ENCODE results near the gene SYT10. TPM values are rescaled to one million over a fixed set of nuclear protein-coding genes. Genes with fewer than 3 reads are reported as not detected.

The SYT10 gene
- total RNA-seq, 1 experiment from 2014 or later: not detected

DNA sequence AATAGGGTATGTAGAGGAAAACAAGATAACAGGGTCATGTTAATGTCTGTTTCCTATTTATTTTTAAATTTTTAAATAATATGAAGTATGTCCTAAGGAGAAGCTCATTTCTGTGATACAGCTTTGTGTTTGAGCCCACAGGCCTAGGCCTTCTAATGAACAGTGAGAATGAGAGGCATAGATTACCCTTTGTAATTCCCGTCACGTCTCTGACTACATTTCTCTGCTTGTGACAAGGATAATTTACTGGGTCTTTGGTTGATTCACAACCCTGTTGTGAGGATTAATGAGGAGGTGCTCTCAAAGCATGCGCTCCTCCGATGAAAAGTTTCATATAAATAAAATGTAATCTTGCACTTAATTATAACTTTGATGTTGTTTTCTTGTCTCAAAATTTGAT is 56.1 kb downstream of the SYT10 start:
- Histone ChIP-seq H3K27ac (ENCODE audit: low read length) (no peak overlapping the region), H3K4me2 (ENCODE audit: low read length) (no peak overlapping the region), H3K36me3 (ENCODE audit: low read depth, low read length) (no peaks in the 10 kb centered on the region), H3F3A (ENCODE audit: low read length, unreplicated experiment) (no peaks in the 10 kb centered on the region), H3K9me2 (replicated peaks; ENCODE audit: low read length) (no peaks in the 10 kb centered on the region), H3K4me3 (ENCODE audit: low read length) (no peak overlapping the region), H3K9ac (ENCODE audit: low read length) (no peak overlapping the region), H3K79me2 (ENCODE audit: low read length) (no peaks in the 10 kb centered on the region), H3K4me1 (ENCODE audit: insufficient read depth, low read length) (peaks cover 6% of the 10 kb centered on the region; the same call in 1 of the 2 replicates), H2AFZ (ENCODE audit: low read length) (no peak overlapping the region), H4K20me1 (ENCODE audit: low read length) (no peaks in the 10 kb centered on the region), H3K9me3 (ENCODE audit: low read length) (no peaks in the 10 kb centered on the region), H3K27me3 (ENCODE audit: low read length) (no peaks in the 10 kb centered on the region)
- no TSS peak for BruUV-seq (replicated peaks)
- ChIA-PET CTCF (no interaction called here), POLR2A (ENCODE audit: unreplicated experiment) (no interaction called here)
- no peak for DNase-seq
- TF ChIP-seq, protein P1, sequence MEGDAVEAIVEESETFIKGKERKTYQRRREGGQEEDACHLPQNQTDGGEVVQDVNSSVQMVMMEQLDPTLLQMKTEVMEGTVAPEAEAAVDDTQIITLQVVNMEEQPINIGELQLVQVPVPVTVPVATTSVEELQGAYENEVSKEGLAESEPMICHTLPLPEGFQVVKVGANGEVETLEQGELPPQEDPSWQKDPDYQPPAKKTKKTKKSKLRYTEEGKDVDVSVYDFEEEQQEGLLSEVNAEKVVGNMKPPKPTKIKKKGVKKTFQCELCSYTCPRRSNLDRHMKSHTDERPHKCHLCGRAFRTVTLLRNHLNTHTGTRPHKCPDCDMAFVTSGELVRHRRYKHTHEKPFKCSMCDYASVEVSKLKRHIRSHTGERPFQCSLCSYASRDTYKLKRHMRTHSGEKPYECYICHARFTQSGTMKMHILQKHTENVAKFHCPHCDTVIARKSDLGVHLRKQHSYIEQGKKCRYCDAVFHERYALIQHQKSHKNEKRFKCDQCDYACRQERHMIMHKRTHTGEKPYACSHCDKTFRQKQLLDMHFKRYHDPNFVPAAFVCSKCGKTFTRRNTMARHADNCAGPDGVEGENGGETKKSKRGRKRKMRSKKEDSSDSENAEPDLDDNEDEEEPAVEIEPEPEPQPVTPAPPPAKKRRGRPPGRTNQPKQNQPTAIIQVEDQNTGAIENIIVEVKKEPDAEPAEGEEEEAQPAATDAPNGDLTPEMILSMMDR (conservative IDR thresholded peaks at IDR 0.05; ENCODE audit: low read depth, low read length): no peak
- TF ChIP-seq EZH2 (IDR thresholded peaks at IDR 0.05; ENCODE audit: low read length, unreplicated experiment) (no peak), EZH2phosphoT487 (IDR thresholded peaks at IDR 0.05; ENCODE audit: borderline replicate concordance, low read length) (no peak)
- ATAC-seq: no peak
- intact Hi-C loops (cut with micrococcal nuclease): no loop called here

DNA sequence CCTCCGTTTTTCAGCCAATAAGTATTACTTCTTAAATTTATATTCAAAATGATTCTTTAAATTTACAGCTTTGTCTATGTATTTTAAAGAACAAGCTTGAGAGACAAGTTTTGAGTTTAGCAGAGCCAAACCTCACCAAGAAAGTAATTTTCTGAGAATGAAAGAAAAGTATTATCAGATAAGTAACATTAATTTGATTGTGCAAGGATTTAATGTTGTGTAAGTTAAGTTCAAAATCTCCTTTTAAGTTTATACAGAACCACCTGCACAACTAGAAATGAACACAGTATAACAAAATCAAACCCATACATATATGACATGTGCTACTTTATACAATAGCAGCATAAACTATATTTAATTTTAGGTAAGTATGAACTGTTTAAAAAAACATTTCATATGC is 63.5 kb downstream of the SYT10 start:
- no peak overlapping the region for H3K4me2 ChIP-seq (ENCODE audit: low read length)
- no peaks in the 10 kb centered on the region for H3K36me3 ChIP-seq (ENCODE audit: low read depth, low read length)
- H3K79me2 ChIP-seq (ENCODE audit: low read length): no peaks in the 10 kb centered on the region
- H3K9me2 ChIP-seq (replicated peaks; ENCODE audit: low read length): no peaks in the 10 kb centered on the region
- ChIA-PET POLR2A (ENCODE audit: unreplicated experiment) (no interaction called here), CTCF (no interaction called here)
- no peak overlapping the region for H3K4me3 ChIP-seq (ENCODE audit: low read length)
- no peaks in the 10 kb centered on the region for H4K20me1 ChIP-seq (ENCODE audit: low read length)
- no peak overlapping the region for H3K27ac ChIP-seq (ENCODE audit: low read length)
- TF ChIP-seq EZH2phosphoT487 (IDR thresholded peaks at IDR 0.05; ENCODE audit: borderline replicate concordance, low read length): no peak
- TF ChIP-seq, protein P1 (conservative IDR thresholded peaks at IDR 0.05; ENCODE audit: low read depth, low read length): no peak
- TF ChIP-seq EZH2 (IDR thresholded peaks at IDR 0.05; ENCODE audit: low read length, unreplicated experiment): no peak
- no peak overlapping the region for H3K9ac ChIP-seq (ENCODE audit: low read length)
- H3F3A ChIP-seq (ENCODE audit: low read length, unreplicated experiment): no peaks in the 10 kb centered on the region
- peaks cover 22% of the 10 kb centered on the region for H3K4me1 ChIP-seq (ENCODE audit: insufficient read depth, low read length)
- H3K27me3 ChIP-seq (ENCODE audit: low read length): no peaks in the 10 kb centered on the region
- H3K9me3 ChIP-seq (ENCODE audit: low read length): no peaks in the 10 kb centered on the region
- ATAC-seq (no peak), DNase-seq (no peak)
- intact Hi-C loops (cut with micrococcal nuclease): loop anchor here (10.0 kb wide), 1 partner anchor 209 kb away; no protein-coding TSS in a partner anchor
- BruUV-seq (replicated peaks): no TSS peak
- no peak overlapping the region for H2AFZ ChIP-seq (ENCODE audit: low read length)

DNA sequence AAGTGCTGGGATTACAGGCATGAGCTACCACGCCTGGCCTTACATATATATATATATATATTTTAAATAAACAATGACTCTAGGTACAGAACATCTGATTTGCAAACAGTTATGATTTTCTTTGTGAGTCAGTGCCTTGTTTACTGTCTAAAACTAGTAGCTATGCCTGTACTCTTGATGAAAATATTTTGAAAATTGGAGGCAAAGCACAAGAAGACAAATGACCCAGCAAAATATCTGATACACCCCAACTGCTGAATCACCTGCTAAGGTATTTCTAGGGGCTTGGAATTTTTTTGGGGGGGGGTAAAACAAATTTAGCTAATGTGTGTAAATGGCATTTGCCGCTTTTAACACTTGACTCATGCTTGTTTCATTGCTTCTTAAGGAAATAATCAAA is 69.3 kb downstream of the SYT10 start:
- ChIA-PET CTCF (interaction anchor here (0.5 kb wide), 1 partner anchor 422 kb away, joined by 4 read pairs; no protein-coding TSS in a partner anchor), POLR2A (ENCODE audit: unreplicated experiment) (interaction anchor here (0.5 kb wide), 1 partner anchor 623 kb away, joined by 3 read pairs; no protein-coding TSS in a partner anchor)
- DNase-seq: peak; percentile 85
- H4K20me1 ChIP-seq (ENCODE audit: low read length): no peaks in the 10 kb centered on the region
- ATAC-seq: peak; percentile 93
- H3K27me3 ChIP-seq (ENCODE audit: low read length): no peaks in the 10 kb centered on the region
- no peak overlapping the region for H2AFZ ChIP-seq (ENCODE audit: low read length)
- H3K27ac ChIP-seq (ENCODE audit: low read length): peak overlapping the region; percentile 26; the same call in 1 of the 2 replicates
- intact Hi-C loops (cut with micrococcal nuclease): loop anchor here (5.0 to 10.0 kb wide), 2 partner anchors 214 to 423 kb away; no protein-coding TSS in a partner anchor
- H3K9me3 ChIP-seq (ENCODE audit: low read length): no peaks in the 10 kb centered on the region
- H3K79me2 ChIP-seq (ENCODE audit: low read length): no peaks in the 10 kb centered on the region
- no peak overlapping the region for H3K9ac ChIP-seq (ENCODE audit: low read length)
- no TSS peak for BruUV-seq (replicated peaks)
- H3K4me2 ChIP-seq (ENCODE audit: low read length): no peak overlapping the region
- no peaks in the 10 kb centered on the region for H3K9me2 ChIP-seq (replicated peaks; ENCODE audit: low read length)
- peaks cover 31% of the 10 kb centered on the region for H3K4me1 ChIP-seq (ENCODE audit: insufficient read depth, low read length)
- TF ChIP-seq EZH2phosphoT487 (IDR thresholded peaks at IDR 0.05; ENCODE audit: borderline replicate concordance, low read length) (no peak), EZH2 (IDR thresholded peaks at IDR 0.05; ENCODE audit: low read length, unreplicated experiment) (no peak)
- TF ChIP-seq, protein P1 (conservative IDR thresholded peaks at IDR 0.05; ENCODE audit: low read depth, low read length): no peak
- H3K4me3 ChIP-seq (ENCODE audit: low read length): no peak overlapping the region
- H3F3A ChIP-seq (ENCODE audit: low read length, unreplicated experiment): no peaks in the 10 kb centered on the region
- no peaks in the 10 kb centered on the region for H3K36me3 ChIP-seq (ENCODE audit: low read depth, low read length)
